OCI-LY7 (cell line): ENCODE measurements around the gene FOXRED1. TPM values are rescaled to one million over a fixed set of nuclear protein-coding genes. Genes with fewer than 3 reads are reported as not detected.

Experiments used
- BruUV-seq: library from RNA; stranded (reverse); fragments of 400-500 nt; replicated peaks from 2 replicates; lab custom pipeline; 2021; lab: Mats Ljungman, UMichigan
- CTCF ChIA-PET: fragments of 300-600 bp; sonication (Branson Sonifier 250); formaldehyde crosslinking; loops from one replicate; lab custom pipeline; 2022; ENCODE audit warnings: antibody characterized with exemption; ENCODE audit not compliant: unreplicated experiment; lab: Charles Lee
- POLR2A ChIA-PET: fragments of 300-600 bp; sonication (Branson Sonifier 250); formaldehyde crosslinking; loops from one replicate; lab custom pipeline; 2022; ENCODE audit warnings: antibody characterized with exemption; lab: Charles Lee
- DNase-seq: peaks from one replicate; pipeline ENCODE4 v3.0.0-alpha.2; 2015; ENCODE audit warnings: low spot score
- H2AFZ ChIP-seq: fragments of 200-600 bp; sonication (generic), shearing (Covaris generic); 2 replicates; pipeline ENCODE4 v1.6.1; 2014; ENCODE audit warnings: mild to moderate bottlenecking, antibody characterized with exemption, low read length, moderate library complexity
- H3K27ac ChIP-seq: fragments of 200-600 bp; sonication (generic); 2 replicates; pipeline ENCODE4 v1.5.1; 2014; ENCODE audit warnings: mixed run types, low read depth, mild to moderate bottlenecking, moderate library complexity, low read length, inconsistent platforms; ENCODE audit not compliant: poor library complexity, severe bottlenecking
- H3K36me3 ChIP-seq: fragments of 200-600 bp; sonication (generic); 2 replicates; pipeline ENCODE4 v1.6.1; 2014; ENCODE audit warnings: mild to moderate bottlenecking, antibody characterized with exemption, low read length, moderate library complexity, mixed read lengths; ENCODE audit not compliant: insufficient read depth
- H3K4me1 ChIP-seq: fragments of 200-600 bp; sonication (generic); 2 replicates; pipeline ENCODE4 v1.5.1; 2014; ENCODE audit warnings: mild to moderate bottlenecking, low read length; ENCODE audit not compliant: insufficient read depth, poor library complexity, severe bottlenecking
- H3K4me2 ChIP-seq: fragments of 200-600 bp; sonication (generic); 2 replicates; pipeline ENCODE4 v1.6.1; 2014; ENCODE audit warnings: mild to moderate bottlenecking, low read length
- H3K4me3 ChIP-seq: fragments of 200-600 bp; sonication (generic); 2 replicates; pipeline ENCODE4 v1.5.1; 2014; ENCODE audit warnings: mild to moderate bottlenecking, low read depth, low read length; ENCODE audit not compliant: poor library complexity, severe bottlenecking
- H3K79me2 ChIP-seq: fragments of 200-600 bp; sonication (generic); 2 replicates; pipeline ENCODE4 v1.6.1; 2016; ENCODE audit warnings: low read depth, mild to moderate bottlenecking, low read length, moderate library complexity, mixed read lengths; ENCODE audit not compliant: insufficient read depth
- H3K9me2 ChIP-seq: fragments of 200-600 bp; sonication (generic); 2 replicates; pipeline ENCODE4 v1.6.1; 2016; ENCODE audit warnings: mild to moderate bottlenecking, low read length, mixed read lengths; ENCODE audit not compliant: insufficient read depth
- H3K9me3 ChIP-seq: fragments of 200-600 bp; sonication (generic); 2 replicates; pipeline ENCODE4 v1.6.1; 2014; ENCODE audit warnings: mild to moderate bottlenecking, mixed run types, low read length, mixed read lengths
- H4K20me1 ChIP-seq: fragments of 200-600 bp; sonication (generic); 2 replicates; pipeline ENCODE4 v1.6.1; 2014; ENCODE audit warnings: mild to moderate bottlenecking, antibody characterized with exemption, low read length, moderate library complexity, mixed read lengths; ENCODE audit not compliant: insufficient read depth
- CTCF ChIP-seq: fragments of 200-600 bp; sonication (generic); conservative IDR thresholded peaks from 2 replicates; pipeline ENCODE4 v1.5.1; 2014; ENCODE audit warnings: mild to moderate bottlenecking, antibody characterized with exemption, low read length, moderate library complexity, mixed read lengths
- EZH2phosphoT487 ChIP-seq: fragments of 200-600 bp; sonication (generic); IDR thresholded peaks from 2 replicates; pipeline ENCODE4 v1.6.1; 2018; ENCODE audit warnings: low read depth, borderline replicate concordance, mild to moderate bottlenecking, mixed run types, antibody characterized with exemption, low read length, moderate library complexity, mixed read lengths
- intact Hi-C: fragments of 100-400 bp; cut with micrococcal nuclease; formaldehyde crosslinking; loops from one replicate; pipeline ENCODE4 v1.10.0; 2022; ENCODE audit not compliant: unreplicated experiment
- total RNA-seq, 2 experiments: library from RNA; depleted of rRNA in 1 of 2; stranded (reverse); fragments of >200 nt in 1 of 2; shearing (Covaris generic) in 1 of 2; gene quantifications; 2 replicates each; pipeline ENCODE4 v1.2.3, GENCODE V29; 2014 to 2022

Gene FOXRED1
- total RNA-seq, 2 experiments from 2014 or later: 42.5 to 62.4 TPM

GRCh38 chr11:126279191-126279590 is 10.2 kb downstream of the FOXRED1 start:
- ChIA-PET CTCF (no interaction called here), POLR2A (interaction anchor here (1.1 kb wide), 1 partner anchor 9 kb away, joined by 3 read pairs; no protein-coding TSS in a partner anchor)
- H3K79me2 ChIP-seq: no peaks in the 10 kb centered on the region

GRCh38 chr11:126280595-126280994 is 11.6 kb downstream of the FOXRED1 start:
- H3K4me3 ChIP-seq: no peak overlapping the region
- no peak overlapping the region for H3K27ac ChIP-seq
- intact Hi-C loops: no loop called here
- H3K4me2 ChIP-seq: peak overlapping the region; percentile 24; the same call in 1 of the 2 replicates
- peaks cover 26% of the 10 kb centered on the region for H3K36me3 ChIP-seq
- BruUV-seq: no TSS peak
- no peaks in the 10 kb centered on the region for H4K20me1 ChIP-seq
- no peaks in the 10 kb centered on the region for H3K9me3 ChIP-seq
- no peaks in the 10 kb centered on the region for H3K9me2 ChIP-seq
- peak; percentile 44 for DNase-seq
- no peaks in the 10 kb centered on the region for H3K79me2 ChIP-seq
- POLR2A ChIA-PET: interaction anchor here (0.7 to 1.3 kb wide), 4 partner anchors 9 to 87 kb away, joined by 3 to 6 read pairs (median 6); no protein-coding TSS in a partner anchor
- peaks cover 34% of the 10 kb centered on the region for H3K4me1 ChIP-seq
- H2AFZ ChIP-seq: no peak overlapping the region
- no peak for TF ChIP-seq CTCF
- no peak for TF ChIP-seq EZH2phosphoT487
- CTCF ChIA-PET: interaction anchor here (0.5 kb wide), 1 partner anchor 75 kb away, joined by 6 read pairs; the partner anchor contains the start of gene ST3GAL4

More at GRCh38 chr11:126279191-126279590, 10.2 kb downstream of the FOXRED1 start:
- Histone ChIP-seq H3K4me3 (no peak overlapping the region), H3K9me3 (no peaks in the 10 kb centered on the region), H3K4me1 (peaks cover 26% of the 10 kb centered on the region), H4K20me1 (no peaks in the 10 kb centered on the region), H2AFZ (no peak overlapping the region), H3K9me2 (no peaks in the 10 kb centered on the region), H3K27ac (no peak overlapping the region), H3K4me2 (no peak overlapping the region), H3K36me3 (peaks cover 38% of the 10 kb centered on the region)
- BruUV-seq: no TSS peak
- TF ChIP-seq CTCF (no peak), EZH2phosphoT487 (no peak)
- intact Hi-C loops: no loop called here
- no peak for DNase-seq

- POLR2A ChIA-PET: interaction anchor here (0.5 to 1.7 kb wide), 6 partner anchors 8 to 285 kb away, joined by 3 to 7 read pairs (median 5); partner anchors contain the start of genes FOXRED1 and SRPRA
- no peak overlapping the region for H3K4me2 ChIP-seq
- H2AFZ ChIP-seq: no peak overlapping the region
- H3K9me3 ChIP-seq: no peaks in the 10 kb centered on the region
- no peak overlapping the region for H3K27ac ChIP-seq
- no peak for DNase-seq
- CTCF ChIA-PET: interaction anchor here (0.5 kb wide), 1 partner anchor 74 kb away, joined by 6 read pairs; the partner anchor contains the start of gene ST3GAL4
- H3K4me1 ChIP-seq: peaks cover 34% of the 10 kb centered on the region
- peaks cover 20% of the 10 kb centered on the region; the same call in 1 of the 2 replicates for H3K36me3 ChIP-seq
- no peak for TF ChIP-seq EZH2phosphoT487
- TF ChIP-seq CTCF: no peak
- no peaks in the 10 kb centered on the region for H3K9me2 ChIP-seq
- no TSS peak for BruUV-seq
- H4K20me1 ChIP-seq: no peaks in the 10 kb centered on the region
- intact Hi-C loops: no loop called here
- no peaks in the 10 kb centered on the region for H3K79me2 ChIP-seq
- no peak overlapping the region for H3K4me3 ChIP-seq
Observed at GRCh38 chr11:126281245-126281644, 12.3 kb downstream of the FOXRED1 start.
